ENCODE measurements around the gene AQP3.
"Not testable (repeated sequence)": the region's sequence is repeated elsewhere in the genome, so short reads cannot be mapped to it uniquely, and the experiment has no call there.

Gene AQP3

GRCh38 chr9:33446946-33447798 lies at the start of gene AQP3:
AQP3 (minus strand) TSS chr9:33447593; CDS start chr9:33447530, 63 bp downstream.
- FAIRE-seq: no peak

GRCh38 chr9:33493819-33494218 lies 46.4 kb upstream of the AQP3 start:
- not testable (repeated sequence) for FAIRE-seq

- no peak for FAIRE-seq
Measured at GRCh38 chr9:33489066-33489465, 41.7 kb upstream of the AQP3 start.

GRCh38 chr9:33485312-33485711 lies 37.9 kb upstream of the AQP3 start:
- FAIRE-seq: not testable (repeated sequence)

GRCh38 chr9:33480976-33481375 lies 33.6 kb upstream of the AQP3 start:
- no peak for FAIRE-seq

GRCh38 chr9:33480106-33480505 lies 32.7 kb upstream of the AQP3 start:
- FAIRE-seq: no peak

- no peak for FAIRE-seq
Measured at GRCh38 chr9:33476503-33476902, 29.1 kb upstream of the AQP3 start.

GRCh38 chr9:33475357-33475756 lies 28.0 kb upstream of the AQP3 start:
- no peak for FAIRE-seq

- FAIRE-seq: peak; percentile 97
Measured at GRCh38 chr9:33473643-33474352, 26.4 kb upstream of the AQP3 start, which contains the start of gene NOL6. NOL6 (minus strand) TSS chr9:33473924; CDS start chr9:33473842, 82 bp downstream.

- FAIRE-seq: no peak
Measured at GRCh38 chr9:33472881-33473615, 25.7 kb upstream of the AQP3 start.

GRCh38 chr9:33472171-33472880 lies 24.9 kb upstream of the AQP3 start:
- no peak for FAIRE-seq

GRCh38 chr9:33471361-33471760 lies 24.0 kb upstream of the AQP3 start:
- FAIRE-seq: no peak

GRCh38 chr9:33469891-33470290 lies 22.5 kb upstream of the AQP3 start:
- FAIRE-seq: no peak

- FAIRE-seq: no peak
Measured at GRCh38 chr9:33468797-33469621, 21.6 kb upstream of the AQP3 start.

GRCh38 chr9:33468215-33468730 lies 20.9 kb upstream of the AQP3 start:
- FAIRE-seq: no peak

GRCh38 chr9:33467526-33467925 lies 20.1 kb upstream of the AQP3 start:
- no peak for FAIRE-seq

- no peak for FAIRE-seq
Measured at GRCh38 chr9:33466565-33467495, 19.4 kb upstream of the AQP3 start.

- FAIRE-seq: no peak
Measured at GRCh38 chr9:33465596-33466564, 18.5 kb upstream of the AQP3 start.

- FAIRE-seq: no peak
Measured at GRCh38 chr9:33465096-33465495, 17.7 kb upstream of the AQP3 start.
